H1 (cell line): ENCODE results near the gene TMEM135. TPM values are rescaled to one million over a fixed set of nuclear protein-coding genes. Genes with fewer than 3 reads are reported as not detected.

Experiments
- CTCF ChIA-PET: fragments of 300-600 bp; sonication (Branson Sonifier 250); formaldehyde crosslinking; loops from one replicate; lab custom pipeline; 2021; ENCODE audit not compliant: partially characterized antibody; lab: Charles Lee
- POLR2A ChIA-PET: fragments of 300-600 bp; sonication (Branson Sonifier 250); formaldehyde crosslinking; loops from one replicate; lab custom pipeline; 2021; ENCODE audit warnings: inconsistent platforms; ENCODE audit not compliant: partially characterized antibody; lab: Charles Lee
- DNase-seq, 2 experiments: peaks; one replicate each; pipeline versions ENCODE4 v3.0.0 to v3.0.0-alpha.2; 2010 to 2022; ENCODE audit warnings: low spot score in 2 of 2, low read depth in 1 of 2, mixed read lengths in 1 of 2
- FAIRE-seq: peaks from 2 replicates; lab custom pipeline; 2011; peaks lifted over from hg19 to GRCh38; lab: Jason Lieb, UNC
- H2AFZ ChIP-seq: 2 replicates; pipeline ENCODE4 v1.8.1; 2012; ENCODE audit warnings: low read length, inconsistent platforms
- H2AK5ac ChIP-seq: 2 replicates; pipeline ENCODE4 v1.6.1; 2013; ENCODE audit warnings: low read depth, low read length
- H2BK120ac ChIP-seq: replicated peaks from 2 replicates; pipeline ENCODE3; 2013; ENCODE audit warnings: low read depth, low read length, inconsistent platforms
- H2BK12ac ChIP-seq: 2 replicates; pipeline ENCODE4 v1.6.1; 2013; ENCODE audit warnings: low read depth, low read length
- H2BK15ac ChIP-seq: 2 replicates; pipeline ENCODE4 v1.6.1; 2013; ENCODE audit warnings: low read length
- H2BK20ac ChIP-seq: 2 replicates; pipeline ENCODE4 v1.6.1; 2013; ENCODE audit warnings: low read length
- H2BK5ac ChIP-seq: 2 replicates; pipeline ENCODE4 v1.6.1; 2013; ENCODE audit warnings: low read depth, low read length
- H3K14ac ChIP-seq: 2 replicates; pipeline ENCODE4 v1.6.1; 2013; ENCODE audit warnings: inconsistent platforms; ENCODE audit not compliant: insufficient read length
- H3K18ac ChIP-seq: 2 replicates; pipeline ENCODE4 v1.6.1; 2013; ENCODE audit warnings: low read length; ENCODE audit errors: extremely low read depth
- H3K23ac ChIP-seq: 2 replicates; pipeline ENCODE4 v1.6.1; 2013; ENCODE audit warnings: inconsistent platforms; ENCODE audit not compliant: insufficient read length
- H3K23me2 ChIP-seq: 2 replicates; pipeline ENCODE4 v1.6.1; 2013; ENCODE audit warnings: low read depth, low read length
- H3K27ac ChIP-seq: 2 replicates; pipeline ENCODE4 v1.6.1; 2011; ENCODE audit warnings: low read depth, low read length, inconsistent platforms
- H3K27me3 ChIP-seq, 4 experiments: replicated peaks in 1 of 4; 1 replicate in 1 of 4; 2 replicates in 3 of 4; pipeline versions ENCODE4 v1.6.1 to v1.8.1; 2011 to 2013; ENCODE audit warnings: low read length in 3 of 4, mild to moderate bottlenecking in 3 of 4, inconsistent platforms in 2 of 4, mixed read lengths in 2 of 4, moderate library complexity in 1 of 4; ENCODE audit not compliant: control insufficient read depth in 3 of 4, insufficient read depth in 3 of 4; ENCODE audit errors: extremely low read depth in 1 of 4
- H3K36me3 ChIP-seq, 4 experiments: 2 replicates each; pipeline versions ENCODE4 v1.6.1 to v1.8.1; 2011 to 2013; ENCODE audit warnings: mild to moderate bottlenecking in 4 of 4, low read length in 3 of 4, moderate library complexity in 2 of 4, control low read depth in 1 of 4, inconsistent platforms in 1 of 4; ENCODE audit not compliant: insufficient read depth in 4 of 4, control insufficient read depth in 2 of 4
- H3K4ac ChIP-seq: replicated peaks from 2 replicates; pipeline ENCODE3; 2013; ENCODE audit warnings: low read length, low read depth, mixed read lengths, inconsistent platforms; ENCODE audit not compliant: insufficient read length
- H3K4me1 ChIP-seq, 4 experiments: replicated peaks in 1 of 4; 1 replicate in 1 of 4; 2 replicates in 3 of 4; pipeline versions ENCODE4 v1.6.1 to v1.8.1; 2011 to 2013; ENCODE audit warnings: low read length in 3 of 4, inconsistent platforms in 2 of 4, mixed read lengths in 1 of 4; ENCODE audit not compliant: insufficient read depth in 4 of 4, control insufficient read depth in 3 of 4
- H3K4me2 ChIP-seq, 2 experiments: 2 replicates each; pipeline versions ENCODE4 v1.6.1 to v1.8.1; 2011 to 2013; ENCODE audit warnings: low read depth in 2 of 2, low read length in 2 of 2, control low read depth in 1 of 2, inconsistent platforms in 1 of 2, mild to moderate bottlenecking in 1 of 2; ENCODE audit not compliant: insufficient read depth in 1 of 2
- H3K4me3 ChIP-seq, 4 experiments: fragments of 200-600, 300-600 bp in 1 of 4; sonication (generic), shearing (Covaris generic), sonication (Bioruptor Twin) in 1 of 4; 2 replicates each; pipeline versions ENCODE4 v1.5.1 to v1.8.1; 2011 to 2016; ENCODE audit warnings: low read length in 4 of 4, low read depth in 3 of 4, control low read depth in 2 of 4, inconsistent platforms in 2 of 4, mild to moderate bottlenecking in 2 of 4, mixed read lengths in 1 of 4, moderate library complexity in 1 of 4; ENCODE audit not compliant: insufficient read depth in 2 of 4; ENCODE audit errors: extremely low read depth in 1 of 4
- H3K56ac ChIP-seq: replicated peaks from 2 replicates; pipeline ENCODE3; 2013; ENCODE audit warnings: low read depth, mild to moderate bottlenecking, mixed read lengths, low read length, inconsistent platforms; ENCODE audit not compliant: insufficient read length
- H3K79me1 ChIP-seq: 2 replicates; pipeline ENCODE4 v1.6.1; 2013; ENCODE audit warnings: low read depth, low read length, control low read depth
- H3K79me2 ChIP-seq, 2 experiments: 2 replicates each; pipeline versions ENCODE4 v1.6.1 to v1.8.1; 2012 to 2013; ENCODE audit warnings: low read length in 2 of 2, mild to moderate bottlenecking in 2 of 2, inconsistent platforms in 1 of 2; ENCODE audit not compliant: insufficient read depth in 2 of 2, control insufficient read depth in 1 of 2
- H3K9ac ChIP-seq, 4 experiments: replicated peaks in 1 of 4; 1 replicate in 1 of 4; 2 replicates in 3 of 4; pipeline versions ENCODE4 v1.6.1 to v1.8.1; 2011 to 2013; ENCODE audit warnings: low read depth in 3 of 4, low read length in 3 of 4, control low read depth in 2 of 4, mild to moderate bottlenecking in 2 of 4, moderate library complexity in 2 of 4, inconsistent platforms in 1 of 4; ENCODE audit errors: extremely low read depth in 1 of 4
- H3K9me3 ChIP-seq, 2 experiments: 2 replicates each; pipeline versions ENCODE4 v1.6.1 to v1.8.1; 2012 to 2013; ENCODE audit warnings: mild to moderate bottlenecking in 2 of 2, moderate library complexity in 2 of 2, control low read depth in 1 of 2, inconsistent platforms in 1 of 2, low read depth in 1 of 2, low read length in 1 of 2, mixed read lengths in 1 of 2; ENCODE audit not compliant: insufficient read depth in 2 of 2
- H4K20me1 ChIP-seq, 2 experiments: replicated peaks in 1 of 2; 2 replicates each; pipeline versions ENCODE3 to v1.8.1; 2011 to 2013; ENCODE audit warnings: inconsistent platforms in 2 of 2, low read length in 2 of 2, mild to moderate bottlenecking in 1 of 2; ENCODE audit not compliant: insufficient read depth in 2 of 2, control insufficient read depth in 1 of 2
- H4K5ac ChIP-seq: 2 replicates; pipeline ENCODE4 v1.6.1; 2013; ENCODE audit warnings: low read length, low read depth, mixed read lengths, inconsistent platforms; ENCODE audit not compliant: insufficient read length
- H4K8ac ChIP-seq: 2 replicates; pipeline ENCODE4 v1.8.0; 2013; ENCODE audit warnings: mild to moderate bottlenecking, moderate library complexity, low read length, inconsistent platforms; ENCODE audit not compliant: insufficient read depth; ENCODE audit errors: extremely low read depth
- H4K91ac ChIP-seq: replicated peaks from 2 replicates; pipeline ENCODE3; 2013; ENCODE audit warnings: low read length, mixed read lengths, inconsistent platforms; ENCODE audit not compliant: insufficient read length
- BACH1 ChIP-seq: IDR thresholded peaks from 2 replicates; pipeline ENCODE4 v1.6.1; 2012; ENCODE audit warnings: low read length, improper control_type of control experiment
- CBX8 ChIP-seq: fragments of 300-800, 300-1000 bp; sonication (generic); IDR thresholded peaks from 2 replicates; pipeline ENCODE4 v1.7.1; 2016; ENCODE audit warnings: low read depth, low read length, borderline replicate concordance
- CEBPB ChIP-seq: IDR thresholded peaks from 2 replicates; pipeline ENCODE4 v1.6.1; 2012; ENCODE audit warnings: low read depth, low read length
- CTBP2 ChIP-seq: IDR thresholded peaks from 2 replicates; pipeline ENCODE4 v1.7.0; 2011; ENCODE audit warnings: borderline replicate concordance, mild to moderate bottlenecking, moderate library complexity, mixed read lengths, low read length; ENCODE audit not compliant: insufficient read depth, insufficient read length
- CTCF ChIP-seq, 3 experiments: IDR thresholded peaks; 1 replicate in 2 of 3; 2 replicates in 1 of 3; pipeline versions ENCODE4 v1.5.1 to v1.6.1; 2011; ENCODE audit warnings: low read length in 3 of 3, mild to moderate bottlenecking in 3 of 3, inconsistent platforms in 2 of 3, low read depth in 1 of 3, moderate library complexity in 1 of 3; ENCODE audit not compliant: insufficient read depth in 1 of 3; ENCODE audit errors: control extremely low read depth in 1 of 3
- HDAC2 ChIP-seq, 2 experiments: fragments of 300-600 bp in 1 of 2; sonication (generic) in 1 of 2; IDR thresholded peaks; 2 replicates each; pipeline ENCODE4 v1.6.1; 2011 to 2012; ENCODE audit warnings: low read depth in 2 of 2, low read length in 2 of 2, mild to moderate bottlenecking in 2 of 2, moderate library complexity in 2 of 2, borderline replicate concordance in 1 of 2, inconsistent platforms in 1 of 2
- KDM5A ChIP-seq: fragments of 200-600 bp; IDR thresholded peaks from 2 replicates; pipeline ENCODE4 v1.7.1; 2012; ENCODE audit warnings: mild to moderate bottlenecking, low read length, inconsistent platforms, mixed read lengths
- POLR2A ChIP-seq, 2 experiments: IDR thresholded peaks; 1 replicate in 1 of 2; 2 replicates in 1 of 2; pipeline ENCODE4 v1.6.1; 2011; ENCODE audit warnings: low read depth in 2 of 2, low read length in 2 of 2, mild to moderate bottlenecking in 2 of 2; ENCODE audit errors: control extremely low read depth in 1 of 2
- RBBP5 ChIP-seq: IDR thresholded peaks from 2 replicates; pipeline ENCODE4 v1.7.1; 2012; ENCODE audit warnings: low read depth, mild to moderate bottlenecking, inconsistent platforms, low read length, moderate library complexity, borderline replicate concordance
- RFX5 ChIP-seq: IDR thresholded peaks from 2 replicates; pipeline ENCODE4 v1.6.1; 2011; ENCODE audit warnings: low read depth, low read length, improper control_type of control experiment, borderline replicate concordance
- SP2 ChIP-seq: IDR thresholded peaks from 2 replicates; pipeline ENCODE4 v1.6.1; 2012; ENCODE audit warnings: mild to moderate bottlenecking, low read length, inconsistent platforms
- SP4 ChIP-seq: IDR thresholded peaks from 2 replicates; pipeline ENCODE4 v1.6.1; 2012; ENCODE audit warnings: low read length, inconsistent platforms
- TCF12 ChIP-seq: IDR thresholded peaks from 2 replicates; pipeline ENCODE4 v1.6.1; 2011; ENCODE audit warnings: low read depth, mild to moderate bottlenecking, low read length
- WGBS, 2 experiments: shearing (Covaris generic) in 1 of 2; methylation state at CpG; one replicate each; pipeline versions ENCODE4 v1.1.6 to v1.1.7; 2013 to 2015; ENCODE audit warnings: low lambda C conversion rate in 2 of 2, mixed read lengths in 2 of 2, inconsistent platforms in 1 of 2, low coverage in 1 of 2, missing lambda C conversion rate in 1 of 2; ENCODE audit not compliant: insufficient replicate concordance in 2 of 2, insufficient coverage in 1 of 2, insufficient read length in 1 of 2; ENCODE audit errors: extremely low coverage in 1 of 2, missing lambda C conversion rate in 1 of 2; 5-methylcytosine and 5-hydroxymethylcytosine counted together
- polyA plus RNA-seq, 7 experiments: library from polyadenylated mRNA; depleted of rRNA in 3 of 7; stranded (reverse) in 5 of 7; unstranded in 2 of 7; fragments of >200 nt in 5 of 7; fragments of 200-250 nt in 2 of 7; gene quantifications; 1 replicate in 5 of 7; 2 replicates in 1 of 7; 4 replicates in 1 of 7; pipeline versions ENCODE4 v1.2.1 to v1.2.3, GENCODE V29; 2011 to 2013; ENCODE audit warnings: missing spikeins in 2 of 7, mixed read lengths in 2 of 7
- total RNA-seq: library from RNA; stranded (reverse); fragmentation: NEBNext Ultra II Directional; extraction: Animal tissue kit (Norgen Biotek cat#: 25700); gene quantifications from 2 replicates; pipeline ENCODE4 v1.2.1, GENCODE V29; 2021

Gene TMEM135
- total and polyA plus RNA-seq, 2 of the 8 experiments (the other 6 are each of a cell fraction or from before 2014, with no cell fraction given): 9.3 to 31.3 TPM

GRCh38 chr11:87012089-87012488, 25.6 kb upstream of the TMEM135 start:
- H3K14ac ChIP-seq: no peak overlapping the region
- H3K79me1 ChIP-seq: no peaks in the 10 kb centered on the region
- H3K4ac ChIP-seq: no peak overlapping the region
- no peak overlapping the region for H2AK5ac ChIP-seq
- no peak overlapping the region for H2BK120ac ChIP-seq
- no peaks in the 10 kb centered on the region for H3K9me3 ChIP-seq
- no peaks in the 10 kb centered on the region; a peak in 1 of 7 replicates for H3K27me3 ChIP-seq
- H3K9ac ChIP-seq: no peak overlapping the region
- FAIRE-seq (no peak), DNase-seq (no peak)
- H3K23me2 ChIP-seq: no peaks in the 10 kb centered on the region
- no peak overlapping the region for H2BK15ac ChIP-seq
- 91% methylated on average over 1 of the region's 1 CpG; no CpG with 5 or more reads in 1 of the 2 experiments for WGBS, 2 experiments
- no peak overlapping the region for H3K4me3 ChIP-seq
- H4K91ac ChIP-seq: no peak overlapping the region
- ChIA-PET CTCF (interaction anchor here (0.7 to 2.9 kb wide), 5 partner anchors 9 to 78 kb away, joined by 3 to 11 read pairs (median 6); no protein-coding TSS in a partner anchor), POLR2A (no interaction called here)
- no peak overlapping the region for H3K23ac ChIP-seq
- H4K8ac ChIP-seq: no peak overlapping the region
- H3K18ac ChIP-seq: no peak overlapping the region
- H3K27ac ChIP-seq: no peak overlapping the region
- no peak overlapping the region for H2BK12ac ChIP-seq
- no peaks in the 10 kb centered on the region for H3K36me3 ChIP-seq
- H2BK5ac ChIP-seq: no peak overlapping the region
- no peaks in the 10 kb centered on the region for H4K20me1 ChIP-seq
- H2BK20ac ChIP-seq: no peak overlapping the region
- H3K4me1 ChIP-seq: no peaks in the 10 kb centered on the region
- no peak overlapping the region for H3K56ac ChIP-seq
- H2AFZ ChIP-seq: no peak overlapping the region
- no peak overlapping the region for H4K5ac ChIP-seq
- no peak overlapping the region for H3K4me2 ChIP-seq
- H3K79me2 ChIP-seq: no peaks in the 10 kb centered on the region
- no peak for TF ChIP-seq KDM5A
- no peak for TF ChIP-seq CTBP2
- no peak for TF ChIP-seq CBX8
- no peak for TF ChIP-seq CEBPB
- TF ChIP-seq SP4: no peak
- TF ChIP-seq SP2: no peak
- no peak for TF ChIP-seq HDAC2 (IDR thresholded peaks at IDR 0.05; ENCODE audit: borderline replicate concordance in 1 of 2, low read depth in 2 of 2, low read length in 2 of 2)
- no peak for TF ChIP-seq RFX5
- TF ChIP-seq RBBP5: no peak
- no peak for TF ChIP-seq POLR2A (IDR thresholded peaks at IDR 0.05; ENCODE audit: control extremely low read depth in 1 of 2, low read depth in 2 of 2, low read length in 2 of 2)
- no peak for TF ChIP-seq CTCF (IDR thresholded peaks at IDR 0.05; ENCODE audit: control extremely low read depth in 1 of 3, insufficient read depth in 1 of 3, low read depth in 1 of 3, low read length in 3 of 3)
- TF ChIP-seq BACH1: no peak
- TF ChIP-seq TCF12: no peak
